Measurements from ENCODE around the gene PARP1. TPM values are rescaled to one million over a fixed set of nuclear protein-coding genes. Genes with fewer than 3 reads are reported as not detected.

Gene PARP1
- total RNA-seq, 3 donors from 2014 or later (not counting 1 experiment from before 2014, with no cell fraction given) = 62.0 to 81.5 (median 77.0) TPM

DNA sequence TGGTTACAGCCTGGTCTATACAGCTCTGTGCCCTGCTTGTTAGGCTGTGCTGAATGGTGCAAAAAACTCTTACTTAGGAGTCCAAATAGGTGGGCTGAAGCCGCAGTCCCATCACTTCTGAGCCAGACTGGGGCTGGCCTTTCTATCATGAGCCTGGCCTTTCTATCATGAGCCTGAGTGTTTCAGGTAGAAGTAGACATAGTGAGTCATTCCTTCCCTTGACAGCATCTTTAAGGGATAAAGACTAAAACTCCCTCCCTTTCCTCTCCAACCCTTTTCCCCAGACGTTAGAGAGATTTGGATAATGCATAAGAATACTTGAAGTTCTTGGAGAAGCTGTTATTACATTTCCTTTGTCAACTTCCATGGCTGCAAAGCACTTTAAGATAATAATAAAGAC lies 46.5 kb upstream of the PARP1 start:
- H3K9me3 Mint-ChIP-seq = no peaks in the 10 kb centered on the region
- Histone ChIP-seq H3K4me1 (ENCODE audit: control insufficient read depth, insufficient read depth, low read length) (peaks cover 9% of the 10 kb centered on the region), H3K27me3 (ENCODE audit: control insufficient read depth, insufficient read depth, low read length) (no peaks in the 10 kb centered on the region), H3K36me3 (ENCODE audit: control insufficient read depth, insufficient read depth, low read length) (no peaks in the 10 kb centered on the region), H3K27ac (ENCODE audit: low read length) (no peak overlapping the region), H3K9me3 (ENCODE audit: control insufficient read depth, insufficient read depth, low read length) (no peaks in the 10 kb centered on the region), H3K4me3 (ENCODE audit: low read length) (no peak overlapping the region)
- ATAC-seq (no peak), DNase-seq (no peak)
- peaks cover 4 to 14% of the 10 kb centered on the region in 2 donors for H3K27me3 Mint-ChIP-seq (ENCODE audit: low read depth in 2 of 2)
- peaks cover 10 to 11% of the 10 kb centered on the region in 2 donors for H3K4me1 Mint-ChIP-seq
- no peak overlapping the region for H3K4me3 Mint-ChIP-seq
- no peak overlapping the region for H3K27ac Mint-ChIP-seq
- intact Hi-C loops (cut with micrococcal nuclease) = no loop called here
- TF ChIP-seq, protein P1, sequence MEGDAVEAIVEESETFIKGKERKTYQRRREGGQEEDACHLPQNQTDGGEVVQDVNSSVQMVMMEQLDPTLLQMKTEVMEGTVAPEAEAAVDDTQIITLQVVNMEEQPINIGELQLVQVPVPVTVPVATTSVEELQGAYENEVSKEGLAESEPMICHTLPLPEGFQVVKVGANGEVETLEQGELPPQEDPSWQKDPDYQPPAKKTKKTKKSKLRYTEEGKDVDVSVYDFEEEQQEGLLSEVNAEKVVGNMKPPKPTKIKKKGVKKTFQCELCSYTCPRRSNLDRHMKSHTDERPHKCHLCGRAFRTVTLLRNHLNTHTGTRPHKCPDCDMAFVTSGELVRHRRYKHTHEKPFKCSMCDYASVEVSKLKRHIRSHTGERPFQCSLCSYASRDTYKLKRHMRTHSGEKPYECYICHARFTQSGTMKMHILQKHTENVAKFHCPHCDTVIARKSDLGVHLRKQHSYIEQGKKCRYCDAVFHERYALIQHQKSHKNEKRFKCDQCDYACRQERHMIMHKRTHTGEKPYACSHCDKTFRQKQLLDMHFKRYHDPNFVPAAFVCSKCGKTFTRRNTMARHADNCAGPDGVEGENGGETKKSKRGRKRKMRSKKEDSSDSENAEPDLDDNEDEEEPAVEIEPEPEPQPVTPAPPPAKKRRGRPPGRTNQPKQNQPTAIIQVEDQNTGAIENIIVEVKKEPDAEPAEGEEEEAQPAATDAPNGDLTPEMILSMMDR (IDR thresholded peaks at IDR 0.05) = no peak
- 94% methylated on average over 1 of the region's 2 CpGs for WGBS (ENCODE audit: insufficient coverage)
- H3K36me3 Mint-ChIP-seq = no peaks in the 10 kb centered on the region

DNA sequence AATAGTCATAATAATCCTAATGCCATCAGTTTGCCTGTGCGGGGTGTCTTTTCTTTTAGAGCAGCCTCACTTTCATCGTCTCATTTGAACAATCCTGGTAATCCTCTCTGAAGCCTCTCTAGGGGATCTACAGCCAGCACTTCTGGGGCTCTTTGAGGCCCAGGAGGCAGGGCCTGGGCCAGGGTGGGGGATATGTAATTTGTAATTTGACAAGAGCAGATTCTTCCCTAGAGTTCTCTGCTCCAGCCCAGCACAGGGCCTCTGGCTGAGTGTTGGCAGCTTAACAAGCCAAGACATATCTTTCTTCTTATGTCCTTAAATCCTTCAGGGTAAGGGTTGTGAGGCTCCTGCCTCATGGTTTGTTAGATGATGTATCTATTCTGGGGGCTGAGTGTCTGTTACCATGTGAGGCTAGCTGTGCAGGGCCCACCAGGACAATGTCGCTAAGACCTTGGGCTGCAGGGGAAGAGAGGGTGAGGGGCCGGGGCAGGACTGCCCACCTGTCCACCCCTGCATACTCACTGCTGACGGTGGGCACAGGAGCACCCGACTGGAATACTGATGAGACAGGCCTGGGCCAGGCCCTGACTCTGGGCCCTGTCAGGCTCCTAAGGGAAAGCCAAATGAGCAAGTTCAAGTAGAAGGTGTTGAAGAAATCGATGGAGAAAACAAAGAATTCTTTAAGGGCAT lies 45.3 kb upstream of the PARP1 start:
- DNase-seq = no peak
- intact Hi-C loops (cut with micrococcal nuclease) = no loop called here
- Histone ChIP-seq H3K9me3 (ENCODE audit: control insufficient read depth, insufficient read depth, low read length) (no peaks in the 10 kb centered on the region), H3K4me3 (ENCODE audit: low read length) (no peak overlapping the region), H3K36me3 (ENCODE audit: control insufficient read depth, insufficient read depth, low read length) (no peaks in the 10 kb centered on the region), H3K4me1 (ENCODE audit: control insufficient read depth, insufficient read depth, low read length) (peaks cover 9% of the 10 kb centered on the region), H3K27ac (ENCODE audit: low read length) (no peak overlapping the region), H3K27me3 (ENCODE audit: control insufficient read depth, insufficient read depth, low read length) (no peaks in the 10 kb centered on the region)
- WGBS (ENCODE audit: insufficient coverage) = 92% methylated on average over 7 of the region's 7 CpGs
- TF ChIP-seq, protein P1 (IDR thresholded peaks at IDR 0.05) = no peak
- Mint-ChIP-seq H3K9me3 (no peaks in the 10 kb centered on the region), H3K27me3 (ENCODE audit: low read depth in 2 of 2) (peaks cover 4 to 14% of the 10 kb centered on the region in 2 donors), H3K4me1 (peaks cover 10 to 11% of the 10 kb centered on the region in 2 donors), H3K27ac (no peak overlapping the region), H3K4me3 (no peak overlapping the region), H3K36me3 (no peaks in the 10 kb centered on the region)
- no peak for ATAC-seq

DNA sequence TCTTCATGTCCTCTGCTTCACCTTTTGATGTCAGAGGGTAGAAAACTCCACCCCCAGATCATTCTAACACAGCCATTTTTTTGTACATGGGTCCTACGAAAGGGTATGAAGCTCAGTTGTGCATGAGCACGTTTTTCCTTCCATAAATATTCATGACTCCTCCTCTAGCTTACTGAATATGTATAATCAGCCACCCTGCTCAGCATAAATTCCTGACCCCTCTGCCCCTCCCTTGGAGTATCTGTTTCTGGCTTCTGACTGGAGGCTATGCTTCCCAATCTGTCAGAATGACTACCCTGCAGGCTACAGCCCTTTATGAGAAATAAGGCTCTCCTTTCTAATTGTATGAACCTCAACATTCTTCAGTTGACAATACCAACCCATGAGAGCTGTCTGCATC lies 42.8 kb upstream of the PARP1 start:
- no peak overlapping the region for H3K4me3 ChIP-seq (ENCODE audit: low read length)
- DNase-seq = no peak
- no peaks in the 10 kb centered on the region for H3K27me3 ChIP-seq (ENCODE audit: control insufficient read depth, insufficient read depth, low read length)
- no peaks in the 10 kb centered on the region for H3K9me3 ChIP-seq (ENCODE audit: control insufficient read depth, insufficient read depth, low read length)
- TF ChIP-seq, protein P1 (IDR thresholded peaks at IDR 0.05) = no peak
- Mint-ChIP-seq H3K4me3 (no peak overlapping the region), H3K27ac (no peak overlapping the region), H3K27me3 (ENCODE audit: low read depth in 2 of 2) (peaks cover 4 to 8% of the 10 kb centered on the region in 2 donors), H3K36me3 (no peaks in the 10 kb centered on the region), H3K9me3 (no peaks in the 10 kb centered on the region), H3K4me1 (peaks cover 2 to 9% of the 10 kb centered on the region in 2 donors)
- intact Hi-C loops (cut with micrococcal nuclease) = no loop called here
- H3K4me1 ChIP-seq (ENCODE audit: control insufficient read depth, insufficient read depth, low read length) = peaks cover 5% of the 10 kb centered on the region
- no peaks in the 10 kb centered on the region for H3K36me3 ChIP-seq (ENCODE audit: control insufficient read depth, insufficient read depth, low read length)
- H3K27ac ChIP-seq (ENCODE audit: low read length) = no peak overlapping the region
- ATAC-seq = no peak
- 72% methylated on average over 2 of the region's 2 CpGs for WGBS (ENCODE audit: insufficient coverage)

DNA sequence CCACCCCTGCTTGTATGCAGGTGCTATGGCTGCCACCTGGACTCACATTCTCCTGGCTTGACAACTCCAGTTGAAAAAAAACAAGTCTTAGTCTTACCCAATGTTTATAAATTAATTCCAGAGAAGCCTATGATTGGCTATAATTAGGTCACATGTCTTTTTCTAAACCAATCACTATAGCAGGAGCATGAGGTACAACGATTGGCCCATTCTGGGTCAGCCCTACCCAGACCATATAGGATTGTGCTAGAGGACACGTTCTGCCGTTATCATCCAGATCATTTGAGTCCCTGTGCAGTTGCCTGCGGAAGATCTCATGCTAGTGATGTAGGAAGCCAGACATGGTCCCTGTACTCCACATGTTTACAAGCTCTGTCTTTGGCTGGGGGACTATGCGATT lies 41.9 kb upstream of the PARP1 start:
- H3K9me3 Mint-ChIP-seq = no peaks in the 10 kb centered on the region
- ATAC-seq (no peak), DNase-seq (no peak)
- WGBS (ENCODE audit: insufficient coverage) = 77% methylated on average over 5 of the region's 5 CpGs
- H3K27me3 Mint-ChIP-seq (ENCODE audit: low read depth in 2 of 2) = peaks cover 4 to 8% of the 10 kb centered on the region in 2 donors
- Histone ChIP-seq H3K27ac (ENCODE audit: low read length) (no peak overlapping the region), H3K4me3 (ENCODE audit: low read length) (no peak overlapping the region), H3K27me3 (ENCODE audit: control insufficient read depth, insufficient read depth, low read length) (no peaks in the 10 kb centered on the region), H3K36me3 (ENCODE audit: control insufficient read depth, insufficient read depth, low read length) (no peaks in the 10 kb centered on the region), H3K4me1 (ENCODE audit: control insufficient read depth, insufficient read depth, low read length) (peaks cover 14% of the 10 kb centered on the region), H3K9me3 (ENCODE audit: control insufficient read depth, insufficient read depth, low read length) (no peaks in the 10 kb centered on the region)
- no peak overlapping the region for H3K27ac Mint-ChIP-seq
- no peak overlapping the region for H3K4me3 Mint-ChIP-seq
- TF ChIP-seq, protein P1 (IDR thresholded peaks at IDR 0.05) = no peak
- H3K4me1 Mint-ChIP-seq = peaks cover 11 to 18% of the 10 kb centered on the region in 2 donors
- H3K36me3 Mint-ChIP-seq = no peaks in the 10 kb centered on the region
- intact Hi-C loops (cut with micrococcal nuclease) = no loop called here
